HepG2 (cell line): ENCODE results near the gene RHCE. TPM values are rescaled to one million over a fixed set of nuclear protein-coding genes. Genes with fewer than 3 reads are reported as not detected.

Experiments used
- ISL2 ChIP-seq: sonication (generic); formaldehyde crosslinking; IDR thresholded peaks from 2 replicates; pipeline ENCODE4 v1.5.0; 2020; ENCODE audit warnings: missing genetic modification reagents
- KMT2B ChIP-seq: IDR thresholded peaks from 2 replicates; pipeline ENCODE4 v1.6.1; 2016; ENCODE audit warnings: missing genetic modification reagents, missing compliant biosample characterization
- PHF21A ChIP-seq: sonication (generic); formaldehyde crosslinking; IDR thresholded peaks from 2 replicates; pipeline ENCODE4 v1.5.0; 2020; ENCODE audit warnings: mild to moderate bottlenecking, missing genetic modification reagents
- RAD51 ChIP-seq: fragments of 450-650 bp; IDR thresholded peaks from 2 replicates; pipeline ENCODE4 v1.6.1; 2016; ENCODE audit warnings: borderline replicate concordance
- ZFY ChIP-seq: sonication (generic); formaldehyde crosslinking; IDR thresholded peaks from 2 replicates; pipeline ENCODE4 v1.4.0; 2020; ENCODE audit warnings: missing genetic modification reagents
- ZNF225 ChIP-seq: sonication (generic); formaldehyde crosslinking; IDR thresholded peaks from 2 replicates; pipeline ENCODE4 v1.4.0; 2020; ENCODE audit warnings: mild to moderate bottlenecking, missing genetic modification reagents
- ZNF331 ChIP-seq: sonication (generic); formaldehyde crosslinking; IDR thresholded peaks from 2 replicates; pipeline ENCODE4 v1.4.0; 2020; ENCODE audit warnings: missing genetic modification reagents
- ZNF556 ChIP-seq: sonication (generic); formaldehyde crosslinking; IDR thresholded peaks from 2 replicates; pipeline ENCODE4 v1.4.0; 2020; ENCODE audit warnings: mild to moderate bottlenecking, missing genetic modification reagents, borderline replicate concordance
- ZNF605 ChIP-seq: sonication (generic); formaldehyde crosslinking; IDR thresholded peaks from 2 replicates; pipeline ENCODE4 v1.8.0; 2022; ENCODE audit warnings: mild to moderate bottlenecking, missing genetic modification reagents
- ZSCAN29 ChIP-seq: sonication (generic); formaldehyde crosslinking; conservative IDR thresholded peaks from 2 replicates; pipeline ENCODE4 v1.4.0; 2020; ENCODE audit warnings: mild to moderate bottlenecking, missing genetic modification reagents
- polyA plus RNA-seq, 8 experiments: library from polyadenylated mRNA; depleted of rRNA in 3 of 8; stranded (reverse) in 7 of 8; unstranded in 1 of 8; fragments of >200 nt; fragmentation: Illumina TruSeq in 4 of 8; extraction: Trizol in 4 of 8; gene quantifications; 2 replicates each; pipeline versions ENCODE4 v1.2.1 to v1.2.3, GENCODE V29; 2011 to 2016; ENCODE audit warnings: low read depth in 4 of 8, missing spikeins in 1 of 8, mixed read lengths in 1 of 8; ENCODE audit not compliant: insufficient read depth in 1 of 8
- total RNA-seq, 5 experiments: library from RNA; depleted of rRNA; stranded (reverse); fragments of >200 nt; fragmentation: Illumina TruSeq; extraction: Trizol; gene quantifications; 2 replicates each; pipeline ENCODE4 v1.2.3, GENCODE V29; 2016; ENCODE audit warnings: low read depth in 1 of 5
- TF ChIP-seq, protein P1 (sequence below): IDR thresholded peaks from 2 replicates; pipeline ENCODE4 v1.6.1; 2012; ENCODE audit warnings: low read length, improper control_type of control experiment
- TF ChIP-seq, protein P2 (sequence below), 2 experiments: sonication (generic) in 1 of 2; formaldehyde crosslinking in 1 of 2; IDR thresholded peaks; 2 replicates each; pipeline versions ENCODE4 v1.4.0 to v1.6.1; 2018 to 2020; ENCODE audit warnings: missing genetic modification reagents in 2 of 2, borderline replicate concordance in 1 of 2, low read depth in 1 of 2, mild to moderate bottlenecking in 1 of 2, missing biosample characterization in 1 of 2
- TF ChIP-seq, protein P3 (sequence below): sonication (generic); formaldehyde crosslinking; IDR thresholded peaks from 2 replicates; pipeline ENCODE4 v1.5.1; 2020; ENCODE audit warnings: mild to moderate bottlenecking, missing genetic modification reagents, moderate library complexity
- TF ChIP-seq, protein P4 (sequence below): sonication (generic); formaldehyde crosslinking; IDR thresholded peaks from 2 replicates; pipeline ENCODE4 v1.8.1; 2022; ENCODE audit warnings: low read depth, mild to moderate bottlenecking, missing genetic modification reagents
- TF ChIP-seq, protein P5 (sequence below): sonication (generic); formaldehyde crosslinking; IDR thresholded peaks from 2 replicates; pipeline ENCODE4 v1.5.0; 2020; ENCODE audit warnings: mild to moderate bottlenecking, missing genetic modification reagents

RHCE gene
- total and polyA plus RNA-seq, 2 of the 13 experiments (the other 11 are each of a cell fraction or from before 2014, with no cell fraction given), result 0.30 TPM; not detected in 1

DNA sequence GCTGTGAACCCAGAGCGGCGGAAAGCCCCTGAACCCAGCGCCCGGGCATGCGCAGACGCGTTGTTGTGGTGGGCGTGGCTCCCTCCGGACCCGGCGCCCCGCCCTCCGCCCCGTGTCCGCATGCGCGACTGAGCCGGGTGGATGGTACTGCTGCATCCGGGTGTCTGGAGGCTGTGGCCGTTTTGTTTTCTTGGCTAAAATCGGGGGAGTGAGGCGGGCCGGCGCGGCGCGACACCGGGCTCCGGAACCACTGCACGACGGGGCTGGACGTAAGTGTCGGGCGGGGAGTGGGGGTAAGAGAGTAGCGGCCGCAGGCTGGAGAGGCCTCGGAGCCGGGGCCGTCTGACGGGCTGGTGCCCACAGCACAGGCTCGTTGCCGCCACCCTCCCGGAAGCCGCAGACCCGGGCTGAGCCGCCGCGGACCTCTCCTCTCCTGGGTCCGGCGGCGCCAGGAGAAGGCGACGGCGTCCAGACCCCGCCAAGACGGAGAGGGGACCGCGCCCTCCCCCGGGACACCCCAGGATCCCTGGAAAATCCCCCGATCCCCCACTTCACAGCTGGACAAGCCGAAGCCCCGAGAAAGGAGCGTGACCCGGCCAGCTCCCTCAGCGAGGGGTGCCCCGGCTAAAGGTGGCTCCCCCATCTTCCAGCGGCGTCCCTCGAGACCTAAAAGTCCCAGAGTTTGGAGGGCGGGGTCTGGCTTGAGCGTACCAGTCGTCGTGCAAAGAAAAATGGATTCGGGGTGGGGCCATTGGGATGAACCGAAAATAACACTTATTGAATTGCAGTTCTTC is 82.2 kb downstream of the RHCE start, which contains the start of gene TMEM50A (continued):
- TF ChIP-seq RAD51 (no peak), PHF21A (CRISPR knock-in tag) (peak; percentile 75; the same call in 1 of the 2 replicates), ZSCAN29 (0 out of 2 replicates have a peak, but pooled peaks have one; percentile 45), KMT2B (CRISPR knock-in tag) (peak; percentile 78; the same call in 1 of the 2 replicates), ZNF331 (0 out of 2 replicates have a peak, but pooled peaks have one; percentile 6), ZNF225 (CRISPR knock-in tag) (peak; percentile 65; the same call in 1 of the 2 replicates), ZNF605 (CRISPR knock-in tag) (peak; percentile 45; the same call in 1 of the 2 replicates), ZFY (CRISPR knock-in tag) (peak; percentile 82), ISL2 (0 out of 2 replicates have a peak, but pooled peaks have one; percentile 24), ZNF556 (0 out of 2 replicates have a peak, but pooled peaks have one; percentile 43)
- TF ChIP-seq, protein P1, sequence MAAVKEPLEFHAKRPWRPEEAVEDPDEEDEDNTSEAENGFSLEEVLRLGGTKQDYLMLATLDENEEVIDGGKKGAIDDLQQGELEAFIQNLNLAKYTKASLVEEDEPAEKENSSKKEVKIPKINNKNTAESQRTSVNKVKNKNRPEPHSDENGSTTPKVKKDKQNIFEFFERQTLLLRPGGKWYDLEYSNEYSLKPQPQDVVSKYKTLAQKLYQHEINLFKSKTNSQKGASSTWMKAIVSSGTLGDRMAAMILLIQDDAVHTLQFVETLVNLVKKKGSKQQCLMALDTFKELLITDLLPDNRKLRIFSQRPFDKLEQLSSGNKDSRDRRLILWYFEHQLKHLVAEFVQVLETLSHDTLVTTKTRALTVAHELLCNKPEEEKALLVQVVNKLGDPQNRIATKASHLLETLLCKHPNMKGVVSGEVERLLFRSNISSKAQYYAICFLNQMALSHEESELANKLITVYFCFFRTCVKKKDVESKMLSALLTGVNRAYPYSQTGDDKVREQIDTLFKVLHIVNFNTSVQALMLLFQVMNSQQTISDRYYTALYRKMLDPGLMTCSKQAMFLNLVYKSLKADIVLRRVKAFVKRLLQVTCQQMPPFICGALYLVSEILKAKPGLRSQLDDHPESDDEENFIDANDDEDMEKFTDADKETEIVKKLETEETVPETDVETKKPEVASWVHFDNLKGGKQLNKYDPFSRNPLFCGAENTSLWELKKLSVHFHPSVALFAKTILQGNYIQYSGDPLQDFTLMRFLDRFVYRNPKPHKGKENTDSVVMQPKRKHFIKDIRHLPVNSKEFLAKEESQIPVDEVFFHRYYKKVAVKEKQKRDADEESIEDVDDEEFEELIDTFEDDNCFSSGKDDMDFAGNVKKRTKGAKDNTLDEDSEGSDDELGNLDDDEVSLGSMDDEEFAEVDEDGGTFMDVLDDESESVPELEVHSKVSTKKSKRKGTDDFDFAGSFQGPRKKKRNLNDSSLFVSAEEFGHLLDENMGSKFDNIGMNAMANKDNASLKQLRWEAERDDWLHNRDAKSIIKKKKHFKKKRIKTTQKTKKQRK, result no peak
- TF ChIP-seq, protein P2, sequence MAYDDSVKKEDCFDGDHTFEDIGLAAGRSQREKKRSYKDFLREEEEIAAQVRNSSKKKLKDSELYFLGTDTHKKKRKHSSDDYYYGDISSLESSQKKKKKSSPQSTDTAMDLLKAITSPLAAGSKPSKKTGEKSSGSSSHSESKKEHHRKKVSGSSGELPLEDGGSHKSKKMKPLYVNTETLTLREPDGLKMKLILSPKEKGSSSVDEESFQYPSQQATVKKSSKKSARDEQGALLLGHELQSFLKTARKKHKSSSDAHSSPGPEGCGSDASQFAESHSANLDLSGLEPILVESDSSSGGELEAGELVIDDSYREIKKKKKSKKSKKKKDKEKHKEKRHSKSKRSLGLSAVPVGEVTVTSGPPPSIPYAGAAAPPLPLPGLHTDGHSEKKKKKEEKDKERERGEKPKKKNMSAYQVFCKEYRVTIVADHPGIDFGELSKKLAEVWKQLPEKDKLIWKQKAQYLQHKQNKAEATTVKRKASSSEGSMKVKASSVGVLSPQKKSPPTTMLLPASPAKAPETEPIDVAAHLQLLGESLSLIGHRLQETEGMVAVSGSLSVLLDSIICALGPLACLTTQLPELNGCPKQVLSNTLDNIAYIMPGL (CRISPR knock-in tag; IDR thresholded peaks at IDR 0.05; ENCODE audit: borderline replicate concordance in 1 of 2, low read depth in 1 of 2), result peak; percentile 64 to 68; a peak in 3 of 4 replicates
- TF ChIP-seq, protein P3, sequence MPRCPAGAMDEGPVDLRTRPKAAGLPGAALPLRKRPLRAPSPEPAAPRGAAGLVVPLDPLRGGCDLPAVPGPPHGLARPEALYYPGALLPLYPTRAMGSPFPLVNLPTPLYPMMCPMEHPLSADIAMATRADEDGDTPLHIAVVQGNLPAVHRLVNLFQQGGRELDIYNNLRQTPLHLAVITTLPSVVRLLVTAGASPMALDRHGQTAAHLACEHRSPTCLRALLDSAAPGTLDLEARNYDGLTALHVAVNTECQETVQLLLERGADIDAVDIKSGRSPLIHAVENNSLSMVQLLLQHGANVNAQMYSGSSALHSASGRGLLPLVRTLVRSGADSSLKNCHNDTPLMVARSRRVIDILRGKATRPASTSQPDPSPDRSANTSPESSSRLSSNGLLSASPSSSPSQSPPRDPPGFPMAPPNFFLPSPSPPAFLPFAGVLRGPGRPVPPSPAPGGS, result peak; percentile 55; the same call in 1 of the 2 replicates
- TF ChIP-seq, protein P4, sequence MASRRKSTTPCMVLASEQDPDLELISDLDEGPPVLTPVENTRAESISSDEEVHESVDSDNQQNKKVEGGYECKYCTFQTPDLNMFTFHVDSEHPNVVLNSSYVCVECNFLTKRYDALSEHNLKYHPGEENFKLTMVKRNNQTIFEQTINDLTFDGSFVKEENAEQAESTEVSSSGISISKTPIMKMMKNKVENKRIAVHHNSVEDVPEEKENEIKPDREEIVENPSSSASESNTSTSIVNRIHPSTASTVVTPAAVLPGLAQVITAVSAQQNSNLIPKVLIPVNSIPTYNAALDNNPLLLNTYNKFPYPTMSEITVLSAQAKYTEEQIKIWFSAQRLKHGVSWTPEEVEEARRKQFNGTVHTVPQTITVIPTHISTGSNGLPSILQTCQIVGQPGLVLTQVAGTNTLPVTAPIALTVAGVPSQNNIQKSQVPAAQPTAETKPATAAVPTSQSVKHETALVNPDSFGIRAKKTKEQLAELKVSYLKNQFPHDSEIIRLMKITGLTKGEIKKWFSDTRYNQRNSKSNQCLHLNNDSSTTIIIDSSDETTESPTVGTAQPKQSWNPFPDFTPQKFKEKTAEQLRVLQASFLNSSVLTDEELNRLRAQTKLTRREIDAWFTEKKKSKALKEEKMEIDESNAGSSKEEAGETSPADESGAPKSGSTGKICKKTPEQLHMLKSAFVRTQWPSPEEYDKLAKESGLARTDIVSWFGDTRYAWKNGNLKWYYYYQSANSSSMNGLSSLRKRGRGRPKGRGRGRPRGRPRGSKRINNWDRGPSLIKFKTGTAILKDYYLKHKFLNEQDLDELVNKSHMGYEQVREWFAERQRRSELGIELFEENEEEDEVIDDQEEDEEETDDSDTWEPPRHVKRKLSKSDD, result 0 out of 2 replicates have a peak, but pooled peaks have one; percentile 38
- TF ChIP-seq, protein P5, sequence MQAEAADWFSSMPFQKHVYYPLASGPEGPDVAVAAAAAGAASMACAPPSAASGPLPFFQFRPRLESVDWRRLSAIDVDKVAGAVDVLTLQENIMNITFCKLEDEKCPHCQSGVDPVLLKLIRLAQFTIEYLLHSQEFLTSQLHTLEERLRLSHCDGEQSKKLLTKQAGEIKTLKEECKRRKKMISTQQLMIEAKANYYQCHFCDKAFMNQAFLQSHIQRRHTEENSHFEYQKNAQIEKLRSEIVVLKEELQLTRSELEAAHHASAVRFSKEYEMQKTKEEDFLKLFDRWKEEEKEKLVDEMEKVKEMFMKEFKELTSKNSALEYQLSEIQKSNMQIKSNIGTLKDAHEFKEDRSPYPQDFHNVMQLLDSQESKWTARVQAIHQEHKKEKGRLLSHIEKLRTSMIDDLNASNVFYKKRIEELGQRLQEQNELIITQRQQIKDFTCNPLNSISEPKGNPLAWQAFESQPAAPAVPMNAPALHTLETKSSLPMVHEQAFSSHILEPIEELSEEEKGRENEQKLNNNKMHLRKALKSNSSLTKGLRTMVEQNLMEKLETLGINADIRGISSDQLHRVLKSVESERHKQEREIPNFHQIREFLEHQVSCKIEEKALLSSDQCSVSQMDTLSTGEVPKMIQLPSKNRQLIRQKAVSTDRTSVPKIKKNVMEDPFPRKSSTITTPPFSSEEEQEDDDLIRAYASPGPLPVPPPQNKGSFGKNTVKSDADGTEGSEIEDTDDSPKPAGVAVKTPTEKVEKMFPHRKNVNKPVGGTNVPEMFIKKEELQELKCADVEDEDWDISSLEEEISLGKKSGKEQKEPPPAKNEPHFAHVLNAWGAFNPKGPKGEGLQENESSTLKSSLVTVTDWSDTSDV, result no peak
